Measurements from ENCODE around the gene NRG4.

DNA sequence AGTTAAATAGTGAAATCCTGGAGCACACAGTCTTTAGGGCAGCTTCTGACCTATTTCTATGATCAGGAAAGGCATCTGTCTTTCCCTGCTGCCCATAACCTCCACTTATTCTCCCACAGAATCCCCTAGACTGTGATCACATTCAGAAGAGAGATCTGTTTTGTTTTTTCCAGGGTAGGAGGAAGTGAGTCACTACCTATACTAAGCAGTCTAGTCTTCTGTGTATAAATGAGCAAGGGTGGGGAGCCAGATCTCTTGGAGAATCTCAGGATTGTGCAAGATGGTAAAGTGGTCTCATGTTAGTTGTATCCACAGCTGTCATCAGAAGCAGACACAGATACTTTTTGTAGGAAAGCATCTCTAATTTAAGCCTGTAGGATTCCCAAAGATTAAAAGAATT is 120.3 kb downstream of the NRG4 start:
- TF ChIP-seq, protein P1, sequence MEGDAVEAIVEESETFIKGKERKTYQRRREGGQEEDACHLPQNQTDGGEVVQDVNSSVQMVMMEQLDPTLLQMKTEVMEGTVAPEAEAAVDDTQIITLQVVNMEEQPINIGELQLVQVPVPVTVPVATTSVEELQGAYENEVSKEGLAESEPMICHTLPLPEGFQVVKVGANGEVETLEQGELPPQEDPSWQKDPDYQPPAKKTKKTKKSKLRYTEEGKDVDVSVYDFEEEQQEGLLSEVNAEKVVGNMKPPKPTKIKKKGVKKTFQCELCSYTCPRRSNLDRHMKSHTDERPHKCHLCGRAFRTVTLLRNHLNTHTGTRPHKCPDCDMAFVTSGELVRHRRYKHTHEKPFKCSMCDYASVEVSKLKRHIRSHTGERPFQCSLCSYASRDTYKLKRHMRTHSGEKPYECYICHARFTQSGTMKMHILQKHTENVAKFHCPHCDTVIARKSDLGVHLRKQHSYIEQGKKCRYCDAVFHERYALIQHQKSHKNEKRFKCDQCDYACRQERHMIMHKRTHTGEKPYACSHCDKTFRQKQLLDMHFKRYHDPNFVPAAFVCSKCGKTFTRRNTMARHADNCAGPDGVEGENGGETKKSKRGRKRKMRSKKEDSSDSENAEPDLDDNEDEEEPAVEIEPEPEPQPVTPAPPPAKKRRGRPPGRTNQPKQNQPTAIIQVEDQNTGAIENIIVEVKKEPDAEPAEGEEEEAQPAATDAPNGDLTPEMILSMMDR (IDR thresholded peaks at IDR 0.05; ENCODE audit: low read length), result no peak
- TF ChIP-seq EZH2 (optimal IDR thresholded peaks at IDR 0.05; ENCODE audit: low read depth, low read length) (no peak), EZH2phosphoT487 (IDR thresholded peaks at IDR 0.05; ENCODE audit: low read length) (no peak)
